ENCODE measurements around the gene IGFBPL1.
A peak's percentile ranks its signal among the peaks of the same experiment; 100 is the strongest.

Gene IGFBPL1

DNA sequence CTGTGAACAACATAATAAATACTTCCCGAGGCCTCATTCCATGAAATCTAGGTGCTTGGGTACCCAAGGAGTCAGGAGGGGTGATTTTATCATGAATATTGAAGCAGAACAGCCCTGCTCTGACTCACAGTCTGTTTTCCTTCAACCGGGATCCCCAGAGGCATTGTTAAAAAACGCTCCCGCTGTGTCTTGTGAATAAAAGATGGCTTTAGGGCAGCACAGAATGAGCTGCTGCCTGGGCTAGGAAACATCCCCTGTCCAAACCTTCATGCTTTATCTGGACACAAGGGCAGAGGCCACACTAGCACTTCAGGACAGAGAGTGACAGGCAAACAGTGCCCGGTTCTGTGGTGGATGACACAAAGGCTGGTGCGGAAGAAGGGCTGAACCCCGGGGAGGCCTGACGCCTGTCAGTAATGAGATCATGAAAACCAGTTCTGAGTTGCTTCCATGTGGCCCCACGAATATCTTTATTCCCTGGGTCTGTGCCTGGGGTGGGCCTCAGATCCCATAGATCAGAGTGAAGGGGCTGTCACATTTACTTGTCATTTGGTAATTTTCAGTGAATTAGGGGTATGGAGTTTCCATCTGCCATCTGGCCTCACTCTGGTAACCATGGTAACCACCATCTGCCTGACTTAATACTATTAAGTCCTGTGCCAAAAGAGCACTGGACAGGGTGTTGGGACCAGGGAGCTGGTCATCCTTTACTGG lies 2.6 kb downstream of the IGFBPL1 start:
- TF ChIP-seq, protein P1, sequence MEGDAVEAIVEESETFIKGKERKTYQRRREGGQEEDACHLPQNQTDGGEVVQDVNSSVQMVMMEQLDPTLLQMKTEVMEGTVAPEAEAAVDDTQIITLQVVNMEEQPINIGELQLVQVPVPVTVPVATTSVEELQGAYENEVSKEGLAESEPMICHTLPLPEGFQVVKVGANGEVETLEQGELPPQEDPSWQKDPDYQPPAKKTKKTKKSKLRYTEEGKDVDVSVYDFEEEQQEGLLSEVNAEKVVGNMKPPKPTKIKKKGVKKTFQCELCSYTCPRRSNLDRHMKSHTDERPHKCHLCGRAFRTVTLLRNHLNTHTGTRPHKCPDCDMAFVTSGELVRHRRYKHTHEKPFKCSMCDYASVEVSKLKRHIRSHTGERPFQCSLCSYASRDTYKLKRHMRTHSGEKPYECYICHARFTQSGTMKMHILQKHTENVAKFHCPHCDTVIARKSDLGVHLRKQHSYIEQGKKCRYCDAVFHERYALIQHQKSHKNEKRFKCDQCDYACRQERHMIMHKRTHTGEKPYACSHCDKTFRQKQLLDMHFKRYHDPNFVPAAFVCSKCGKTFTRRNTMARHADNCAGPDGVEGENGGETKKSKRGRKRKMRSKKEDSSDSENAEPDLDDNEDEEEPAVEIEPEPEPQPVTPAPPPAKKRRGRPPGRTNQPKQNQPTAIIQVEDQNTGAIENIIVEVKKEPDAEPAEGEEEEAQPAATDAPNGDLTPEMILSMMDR (IDR thresholded peaks at IDR 0.05; ENCODE audit: borderline replicate concordance, insufficient read depth, low read depth, low read length) = no peak
- no peak overlapping the region for H3K4me3 ChIP-seq (ENCODE audit: low read depth, low read length)

DNA sequence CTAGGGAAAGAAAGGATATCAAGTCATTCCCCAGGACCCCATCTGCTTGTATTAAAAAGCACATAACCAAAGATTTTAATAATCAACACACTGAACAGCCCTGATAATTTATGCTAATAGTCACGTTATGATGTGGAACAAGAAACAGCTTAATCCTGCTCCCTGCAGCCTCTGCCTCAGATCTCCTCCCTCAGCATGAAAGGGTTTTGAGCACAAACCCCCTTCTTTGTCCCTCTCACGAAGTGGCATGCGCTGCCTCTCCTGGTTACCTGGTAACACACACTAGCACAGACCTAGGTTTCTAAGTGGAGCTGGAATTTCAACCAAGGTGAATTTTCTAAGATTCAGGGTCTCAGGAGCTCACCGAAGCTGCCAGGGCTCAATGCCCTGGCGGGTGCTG lies 5.1 kb downstream of the IGFBPL1 start:
- TF ChIP-seq, protein P1 (IDR thresholded peaks at IDR 0.05; ENCODE audit: borderline replicate concordance, insufficient read depth, low read depth, low read length) = no peak
- no peak overlapping the region for H3K4me3 ChIP-seq (ENCODE audit: low read depth, low read length)

DNA sequence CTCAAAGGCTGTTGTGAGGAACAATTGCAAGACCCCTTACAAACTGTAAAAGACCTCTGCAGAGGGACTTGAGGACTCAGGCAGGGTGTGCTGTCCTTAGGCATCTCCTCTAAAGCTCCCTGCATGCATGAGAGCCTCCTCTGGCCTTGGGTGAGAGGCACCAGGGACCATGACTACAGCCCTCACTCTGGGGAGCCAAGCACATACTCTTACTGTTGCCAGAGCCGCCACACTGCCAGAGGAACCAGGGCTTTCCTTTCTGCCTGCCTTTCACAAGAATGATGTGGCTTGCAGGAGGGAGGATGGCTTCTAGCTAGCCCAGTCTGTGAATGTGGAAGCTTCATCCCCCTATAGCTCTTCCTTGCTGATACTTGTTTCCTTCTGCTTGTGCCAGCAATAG lies 5.9 kb downstream of the IGFBPL1 start:
- no peak overlapping the region for H3K4me3 ChIP-seq (ENCODE audit: low read depth, low read length)
- TF ChIP-seq, protein P1 (IDR thresholded peaks at IDR 0.05; ENCODE audit: borderline replicate concordance, insufficient read depth, low read depth, low read length) = no peak

DNA sequence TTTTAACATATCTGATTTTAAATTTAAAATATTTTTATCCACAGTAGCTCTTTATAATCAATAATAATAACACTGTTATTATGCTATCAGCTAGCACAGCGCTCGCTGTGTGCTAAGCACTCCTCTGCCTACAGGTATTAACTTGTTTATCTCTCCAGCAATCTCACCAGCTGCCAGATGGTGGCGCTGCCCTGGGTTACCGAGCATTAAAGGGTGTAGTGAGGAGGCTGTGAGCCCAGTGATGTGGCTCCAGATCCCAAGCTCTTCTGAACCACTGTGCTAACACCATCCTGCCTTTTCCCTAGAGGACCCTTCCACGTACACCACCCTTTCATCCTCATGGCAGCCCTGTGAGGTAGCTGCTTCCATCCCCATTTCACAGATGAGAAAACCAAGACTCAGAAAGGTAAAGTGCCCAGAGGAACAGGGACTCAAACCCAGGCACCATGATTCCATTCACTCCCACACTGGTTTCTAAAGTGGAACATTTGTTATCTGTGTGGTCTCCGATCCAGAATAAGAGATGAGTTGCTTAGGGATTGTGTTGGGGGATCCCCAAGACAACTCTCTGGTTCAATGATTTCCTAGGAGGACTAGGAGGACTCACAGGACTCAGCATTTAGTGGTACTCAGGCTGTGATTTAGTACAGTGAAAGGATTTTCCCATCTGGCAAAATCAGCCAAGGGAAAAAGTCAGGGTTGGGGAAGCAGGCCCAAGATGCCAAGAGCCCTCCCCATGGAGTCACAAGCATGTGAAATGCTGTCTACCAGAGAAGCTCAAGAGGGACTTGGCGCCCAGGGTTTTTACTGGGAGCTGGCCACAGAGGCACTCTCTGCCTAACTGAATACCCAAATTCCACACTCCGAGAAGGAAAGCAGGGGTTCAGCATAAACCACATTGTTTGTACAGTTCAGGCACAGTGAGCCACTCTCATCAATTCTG lies 7.0 kb downstream of the IGFBPL1 start:
- no peak overlapping the region for H3K4me3 ChIP-seq (ENCODE audit: low read depth, low read length)
- TF ChIP-seq, protein P1 (IDR thresholded peaks at IDR 0.05; ENCODE audit: borderline replicate concordance, insufficient read depth, low read depth, low read length) = peak; percentile 73

DNA sequence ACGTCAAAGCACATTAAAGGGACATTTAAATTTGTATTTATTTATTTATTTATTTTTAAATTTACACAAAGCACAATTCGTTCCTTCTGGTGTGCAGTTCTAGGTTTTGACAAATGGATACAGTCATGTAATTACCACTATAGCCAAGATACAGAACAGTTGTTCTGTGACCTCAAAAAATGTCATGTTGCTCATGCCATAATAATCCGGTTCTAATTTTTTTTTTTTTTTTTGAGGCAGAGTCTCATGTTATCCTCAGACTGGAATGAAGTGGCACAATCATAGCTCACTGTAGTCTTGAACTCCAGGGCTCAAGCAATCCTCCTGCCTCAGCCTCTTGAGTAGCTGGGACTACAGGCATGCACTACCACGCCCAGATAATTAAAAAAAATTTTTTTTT lies 7.8 kb downstream of the IGFBPL1 start:
- TF ChIP-seq, protein P1 (IDR thresholded peaks at IDR 0.05; ENCODE audit: borderline replicate concordance, insufficient read depth, low read depth, low read length) = no peak
- no peak overlapping the region for H3K4me3 ChIP-seq (ENCODE audit: low read depth, low read length)

DNA sequence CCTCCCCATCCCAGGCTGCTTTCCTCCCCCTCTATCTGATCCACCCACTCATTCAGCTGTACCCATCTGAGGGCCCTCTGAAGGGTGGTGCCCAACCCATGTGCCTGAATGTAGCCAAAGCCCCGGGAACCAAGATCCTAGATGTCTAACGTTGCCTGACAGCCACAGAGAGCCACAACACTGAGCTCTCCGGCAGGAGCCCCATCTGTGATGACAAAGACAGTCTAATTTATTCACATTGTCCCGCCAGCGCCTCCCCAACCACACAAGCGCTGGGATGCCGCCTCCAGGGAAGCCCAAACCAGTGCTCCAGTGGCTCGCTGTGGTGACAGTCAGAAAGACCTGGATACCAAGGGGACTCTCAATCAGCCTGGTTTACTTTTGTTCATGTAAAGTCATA lies 8.4 kb downstream of the IGFBPL1 start:
- TF ChIP-seq, protein P1 (IDR thresholded peaks at IDR 0.05; ENCODE audit: borderline replicate concordance, insufficient read depth, low read depth, low read length) = no peak

More for the DNA sequence above, 8.4 kb downstream of the IGFBPL1 start:
- H3K4me3 ChIP-seq (ENCODE audit: low read depth, low read length) = no peak overlapping the region

All from GM12875 (cell line).